Stomach (tissue), 4 donors: ENCODE measurements around the gene ADARB2.

Experiments used
- CTCF ChIP-seq, 7 experiments: fragments of 450-650 bp in 4 of 7; fragments of 200-600 bp in 3 of 7; sonication (generic) in 3 of 7; IDR thresholded peaks; one replicate each; pipeline ENCODE4 v1.5.1; 2016 to 2019; ENCODE audit warnings: antibody characterized with exemption in 7 of 7, control low read depth in 2 of 7, mild to moderate bottlenecking in 1 of 7
- EP300 ChIP-seq: sonication (generic); formaldehyde crosslinking; IDR thresholded peaks from one replicate; pipeline ENCODE4 v1.6.1; 2017; ENCODE audit warnings: antibody characterized with exemption
- POLR2A ChIP-seq, 4 donors: fragments of 450-650 bp; IDR thresholded peaks; one replicate each; pipeline ENCODE4 v1.6.1; 2016; ENCODE audit warnings: antibody characterized with exemption in 4 of 4, control low read depth in 2 of 4, mild to moderate bottlenecking in 1 of 4, moderate library complexity in 1 of 4

DNA sequence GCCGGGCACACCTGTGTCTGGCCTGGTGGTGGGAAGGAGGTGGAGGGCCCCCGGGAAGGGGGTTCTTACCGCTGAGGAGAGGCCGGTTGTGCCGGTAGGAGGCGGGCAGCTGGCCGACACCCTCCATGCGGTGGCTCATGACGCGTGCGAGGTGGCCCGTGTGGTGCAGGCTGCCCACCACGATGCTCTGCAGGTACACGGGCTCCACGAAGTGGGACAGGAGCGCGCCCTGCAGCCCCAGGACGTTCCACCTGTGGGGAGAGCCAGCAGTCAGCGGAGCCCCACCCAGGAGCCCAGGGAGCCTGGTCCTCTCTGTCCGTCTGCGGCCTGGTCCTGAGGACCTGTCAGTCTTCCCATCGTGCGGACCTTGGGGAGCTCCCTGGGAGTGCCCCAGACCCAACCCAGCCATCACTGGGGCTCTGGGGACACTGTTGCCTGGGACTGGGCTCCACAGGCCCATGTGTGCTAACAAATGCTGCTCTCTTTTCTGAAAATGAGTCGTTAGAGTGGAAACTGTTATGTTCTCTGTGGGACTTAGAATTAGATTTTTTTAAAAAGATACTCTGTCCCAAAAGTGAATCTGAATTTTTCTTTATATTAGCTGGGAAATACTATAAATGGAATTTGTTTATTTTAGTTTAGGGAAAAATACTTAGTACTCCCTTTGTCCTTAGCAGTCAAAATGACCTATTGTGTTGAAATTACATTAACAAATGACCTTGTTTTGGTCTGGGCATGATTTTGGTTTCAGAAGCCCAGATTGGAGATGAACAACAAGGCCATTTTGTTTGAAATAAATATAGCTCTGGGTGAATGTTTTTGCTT, 537.2 kb downstream of the ADARB2 start:
- TF ChIP-seq CTCF (IDR thresholded peaks at IDR 0.05) (no peak), EP300 (no peak), POLR2A (IDR thresholded peaks at IDR 0.05) (no peak)
